Smooth muscle cell (in vitro differentiated cells): ENCODE results near the gene B3GNT2. TPM values are rescaled to one million over a fixed set of nuclear protein-coding genes. Genes with fewer than 3 reads are reported as not detected.
"Not testable (repeated sequence)": the region's sequence is repeated elsewhere in the genome, so short reads cannot be mapped to it uniquely, and the experiment has no call there.

Experiments
- DNase-seq: peaks from one replicate; lab custom pipeline; 2025; ENCODE audit not compliant: unreplicated experiment; lab: John Stamatoyannopoulos, UW
- H2AFZ ChIP-seq: fragments of 200-600 bp; sonication (generic); 2 replicates; pipeline ENCODE4 v1.6.0; 2016; ENCODE audit warnings: antibody characterized with exemption, low read depth, mild to moderate bottlenecking
- H3F3A ChIP-seq: fragments of 200-600 bp; sonication (generic); 2 replicates; pipeline ENCODE4 v1.6.0; 2017; ENCODE audit warnings: antibody characterized with exemption, low read depth
- H3K27ac ChIP-seq: fragments of 200-600 bp; sonication (generic); 2 replicates; pipeline ENCODE4 v1.5.1; 2016; ENCODE audit warnings: low read depth, mild to moderate bottlenecking
- H3K27me3 ChIP-seq: fragments of 200-600 bp; sonication (generic); 2 replicates; pipeline ENCODE4 v1.6.1; 2016; ENCODE audit warnings: low read depth, mild to moderate bottlenecking
- H3K36me3 ChIP-seq: fragments of 200-600 bp; sonication (generic); 2 replicates; pipeline ENCODE4 v1.5.1; 2016; ENCODE audit warnings: low read depth
- H3K4me1 ChIP-seq: fragments of 200-600 bp; sonication (generic); 2 replicates; pipeline ENCODE4 v1.5.1; 2016; ENCODE audit warnings: low read depth
- H3K4me2 ChIP-seq: fragments of 200-600 bp; sonication (generic); 2 replicates; pipeline ENCODE4 v1.6.0; 2016; ENCODE audit warnings: mild to moderate bottlenecking
- H3K4me3 ChIP-seq: fragments of 200-600 bp; sonication (generic); 2 replicates; pipeline ENCODE4 v1.5.1; 2016; ENCODE audit warnings: mild to moderate bottlenecking
- H3K79me2 ChIP-seq: fragments of 200-600 bp; sonication (generic); 2 replicates; pipeline ENCODE4 v1.6.0; 2016; ENCODE audit warnings: low read depth, mild to moderate bottlenecking
- H3K9ac ChIP-seq: fragments of 200-600 bp; sonication (generic); 2 replicates; pipeline ENCODE4 v1.6.0; 2016; ENCODE audit warnings: low read depth
- H3K9me3 ChIP-seq: fragments of 200-600 bp; sonication (generic); replicated peaks from 2 replicates; pipeline ENCODE4 v1.5.1; 2016; ENCODE audit warnings: low read depth
- H4K20me1 ChIP-seq: fragments of 200-600 bp; sonication (generic); 2 replicates; pipeline ENCODE4 v1.6.0; 2016; ENCODE audit warnings: low read depth
- WGBS: methylation state at CpG from one replicate; pipeline ENCODE4 v1.1.7; 2016; ENCODE audit warnings: low lambda C conversion rate; 5-methylcytosine and 5-hydroxymethylcytosine counted together
- polyA plus RNA-seq: library from polyadenylated mRNA; unstranded; fragments of >200 nt; fragmentation: Nextera tagmentation; extraction: Ambion mirVana; gene quantifications from 2 replicates; pipeline ENCODE4 v1.2.1, GENCODE V29; 2016
- total RNA-seq: library from RNA; depleted of rRNA; stranded (reverse); fragments of >200 nt; gene quantifications from 2 replicates; pipeline ENCODE4 v1.2.3, GENCODE V29; 2014
- TF ChIP-seq, protein P1 (sequence below): fragments of 200-600 bp; sonication (generic); IDR thresholded peaks from 2 replicates; pipeline ENCODE4 v1.5.1; 2017; ENCODE audit warnings: borderline replicate concordance, mild to moderate bottlenecking, antibody characterized with exemption; ENCODE audit not compliant: insufficient read depth, poor library complexity, severe bottlenecking

The B3GNT2 gene
- total and polyA plus RNA-seq, 2 experiments from 2014 or later: 16.5 to 29.3 TPM

GRCh38 chr2:62197925-62198633, 2.2 kb downstream of the B3GNT2 start:
- no peaks in the 10 kb centered on the region for H3K9me3 ChIP-seq
- H3K36me3 ChIP-seq: no peaks in the 10 kb centered on the region
- DNase-seq: no peak
- H3K27me3 ChIP-seq: no peaks in the 10 kb centered on the region
- H3K27ac ChIP-seq: no peak overlapping the region
- H4K20me1 ChIP-seq: peaks cover 61% of the 10 kb centered on the region
- TF ChIP-seq, protein P1, sequence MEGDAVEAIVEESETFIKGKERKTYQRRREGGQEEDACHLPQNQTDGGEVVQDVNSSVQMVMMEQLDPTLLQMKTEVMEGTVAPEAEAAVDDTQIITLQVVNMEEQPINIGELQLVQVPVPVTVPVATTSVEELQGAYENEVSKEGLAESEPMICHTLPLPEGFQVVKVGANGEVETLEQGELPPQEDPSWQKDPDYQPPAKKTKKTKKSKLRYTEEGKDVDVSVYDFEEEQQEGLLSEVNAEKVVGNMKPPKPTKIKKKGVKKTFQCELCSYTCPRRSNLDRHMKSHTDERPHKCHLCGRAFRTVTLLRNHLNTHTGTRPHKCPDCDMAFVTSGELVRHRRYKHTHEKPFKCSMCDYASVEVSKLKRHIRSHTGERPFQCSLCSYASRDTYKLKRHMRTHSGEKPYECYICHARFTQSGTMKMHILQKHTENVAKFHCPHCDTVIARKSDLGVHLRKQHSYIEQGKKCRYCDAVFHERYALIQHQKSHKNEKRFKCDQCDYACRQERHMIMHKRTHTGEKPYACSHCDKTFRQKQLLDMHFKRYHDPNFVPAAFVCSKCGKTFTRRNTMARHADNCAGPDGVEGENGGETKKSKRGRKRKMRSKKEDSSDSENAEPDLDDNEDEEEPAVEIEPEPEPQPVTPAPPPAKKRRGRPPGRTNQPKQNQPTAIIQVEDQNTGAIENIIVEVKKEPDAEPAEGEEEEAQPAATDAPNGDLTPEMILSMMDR: no peak
- 24% methylated on average over 5 of the region's 5 CpGs for WGBS
- H3K9ac ChIP-seq: peak overlapping the region; percentile 68
- H3K4me1 ChIP-seq: peaks cover 32% of the 10 kb centered on the region
- peaks cover 67% of the 10 kb centered on the region for H3K79me2 ChIP-seq
- no peaks in the 10 kb centered on the region for H3F3A ChIP-seq
- peak overlapping the region; percentile 100 for H3K4me2 ChIP-seq
- H2AFZ ChIP-seq: peak overlapping the region; percentile 48
- peak overlapping the region; percentile 90 for H3K4me3 ChIP-seq

DNA sequence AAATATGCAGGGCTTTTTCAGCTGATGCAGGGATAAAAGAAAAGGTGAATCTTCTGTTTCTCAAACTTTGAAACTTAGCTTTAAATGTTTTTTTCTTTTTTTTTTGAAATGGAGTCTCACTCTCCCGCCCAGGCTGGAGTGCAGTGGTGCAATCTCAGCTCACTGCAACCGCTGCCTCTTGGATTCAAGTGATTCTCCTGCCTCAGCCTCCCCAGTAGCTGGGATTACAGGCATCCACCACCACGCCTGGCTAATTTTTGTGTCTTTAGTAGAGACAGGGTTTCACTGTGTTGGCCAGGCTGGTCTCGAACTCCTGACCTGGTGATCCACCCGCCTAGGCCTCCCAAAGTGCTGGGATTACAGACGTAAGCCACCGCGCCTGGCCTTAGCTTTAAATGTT, 2.9 kb downstream of the B3GNT2 start:
- not testable (repeated sequence) for H3K27me3 ChIP-seq, H3K9ac ChIP-seq, H3K36me3 ChIP-seq, H3K4me3 ChIP-seq, H2AFZ ChIP-seq, H3K27ac ChIP-seq, H3F3A ChIP-seq, H3K9me3 ChIP-seq, DNase-seq
- Histone ChIP-seq H3K4me2 (peak overlapping the region; percentile 100), H4K20me1 (peaks cover 69% of the 10 kb centered on the region), H3K79me2 (peaks cover 74% of the 10 kb centered on the region), H3K4me1 (peaks cover 32% of the 10 kb centered on the region)
- 96% methylated on average over 8 of the region's 8 CpGs for WGBS

- 93% methylated on average over 1 of the region's 1 CpG for WGBS
- no peak for DNase-seq
- Histone ChIP-seq H3K27ac (no peak overlapping the region), H3K27me3 (no peaks in the 10 kb centered on the region), H3K4me2 (no peak overlapping the region), H3F3A (no peaks in the 10 kb centered on the region), H3K4me3 (no peak overlapping the region), H3K79me2 (peaks cover 82% of the 10 kb centered on the region), H3K36me3 (no peaks in the 10 kb centered on the region), H3K4me1 (peaks cover 32% of the 10 kb centered on the region), H3K9ac (no peak overlapping the region), H4K20me1 (peaks cover 76% of the 10 kb centered on the region), H2AFZ (no peak overlapping the region), H3K9me3 (no peaks in the 10 kb centered on the region)
- TF ChIP-seq, protein P1: no peak
Observed at GRCh38 chr2:62199392-62200125, 3.6 kb downstream of the B3GNT2 start.

- H3K4me2 ChIP-seq: no peak overlapping the region
- H3K9ac ChIP-seq: no peak overlapping the region
- no peaks in the 10 kb centered on the region for H3K27me3 ChIP-seq
- 87% methylated on average over 4 of the region's 4 CpGs for WGBS
- no peaks in the 10 kb centered on the region for H3F3A ChIP-seq
- DNase-seq: no peak
- H3K79me2 ChIP-seq: peaks cover 90% of the 10 kb centered on the region
- no peak overlapping the region for H3K27ac ChIP-seq
- H3K9me3 ChIP-seq: no peaks in the 10 kb centered on the region
- peaks cover 32% of the 10 kb centered on the region for H3K4me1 ChIP-seq
- no peaks in the 10 kb centered on the region for H3K36me3 ChIP-seq
- H3K4me3 ChIP-seq: no peak overlapping the region
- H2AFZ ChIP-seq: no peak overlapping the region
- peaks cover 84% of the 10 kb centered on the region for H4K20me1 ChIP-seq
- TF ChIP-seq, protein P1: no peak
Observed at GRCh38 chr2:62200291-62200841, 4.5 kb downstream of the B3GNT2 start.
